Coronary artery (tissue), 2 donors: Measurements from ENCODE around the gene HBG2.

ENCODE experiments used
- DNase-seq: peaks from one replicate; pipeline ENCODE4 v3.0.0-alpha.2; 2017; ENCODE audit warnings: low spot score
- H3K27ac ChIP-seq, 2 donors: fragments of 200-600 bp; sonication (generic); one replicate each; pipeline ENCODE4 v1.5.1; 2016 to 2019
- H3K4me3 ChIP-seq: fragments of 200-600 bp; sonication (generic); 2 replicates; pipeline ENCODE4 v1.5.1; 2016; ENCODE audit warnings: mild to moderate bottlenecking, moderate library complexity
- TF ChIP-seq, protein P1 (sequence below): fragments of 200-600 bp; sonication (generic); IDR thresholded peaks from one replicate; pipeline ENCODE4 v1.5.1; 2019; ENCODE audit warnings: antibody characterized with exemption

HBG2 gene

DNA sequence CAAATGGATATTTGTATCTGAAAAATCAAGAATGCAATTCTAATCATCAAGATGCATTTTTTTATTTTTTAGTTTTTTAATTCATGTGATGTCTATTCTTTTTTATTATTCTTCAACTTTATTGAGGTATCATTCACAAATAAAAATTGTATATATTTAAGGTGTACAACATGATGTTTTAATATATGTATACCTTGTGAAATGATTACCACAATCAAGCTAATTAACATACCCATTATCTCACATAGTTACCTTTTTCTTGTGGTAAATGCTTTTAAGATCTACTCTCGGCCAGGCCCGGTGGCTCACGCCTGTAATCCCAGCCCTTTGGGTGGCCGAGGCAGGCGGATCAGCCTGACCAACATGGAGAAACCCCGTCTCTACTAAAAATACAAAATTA is 31.4 kb downstream of the HBG2 start:
- TF ChIP-seq, protein P1, sequence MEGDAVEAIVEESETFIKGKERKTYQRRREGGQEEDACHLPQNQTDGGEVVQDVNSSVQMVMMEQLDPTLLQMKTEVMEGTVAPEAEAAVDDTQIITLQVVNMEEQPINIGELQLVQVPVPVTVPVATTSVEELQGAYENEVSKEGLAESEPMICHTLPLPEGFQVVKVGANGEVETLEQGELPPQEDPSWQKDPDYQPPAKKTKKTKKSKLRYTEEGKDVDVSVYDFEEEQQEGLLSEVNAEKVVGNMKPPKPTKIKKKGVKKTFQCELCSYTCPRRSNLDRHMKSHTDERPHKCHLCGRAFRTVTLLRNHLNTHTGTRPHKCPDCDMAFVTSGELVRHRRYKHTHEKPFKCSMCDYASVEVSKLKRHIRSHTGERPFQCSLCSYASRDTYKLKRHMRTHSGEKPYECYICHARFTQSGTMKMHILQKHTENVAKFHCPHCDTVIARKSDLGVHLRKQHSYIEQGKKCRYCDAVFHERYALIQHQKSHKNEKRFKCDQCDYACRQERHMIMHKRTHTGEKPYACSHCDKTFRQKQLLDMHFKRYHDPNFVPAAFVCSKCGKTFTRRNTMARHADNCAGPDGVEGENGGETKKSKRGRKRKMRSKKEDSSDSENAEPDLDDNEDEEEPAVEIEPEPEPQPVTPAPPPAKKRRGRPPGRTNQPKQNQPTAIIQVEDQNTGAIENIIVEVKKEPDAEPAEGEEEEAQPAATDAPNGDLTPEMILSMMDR: no peak
- DNase-seq: no peak
- no peak overlapping the region for H3K27ac ChIP-seq
- H3K4me3 ChIP-seq: no peak overlapping the region

DNA sequence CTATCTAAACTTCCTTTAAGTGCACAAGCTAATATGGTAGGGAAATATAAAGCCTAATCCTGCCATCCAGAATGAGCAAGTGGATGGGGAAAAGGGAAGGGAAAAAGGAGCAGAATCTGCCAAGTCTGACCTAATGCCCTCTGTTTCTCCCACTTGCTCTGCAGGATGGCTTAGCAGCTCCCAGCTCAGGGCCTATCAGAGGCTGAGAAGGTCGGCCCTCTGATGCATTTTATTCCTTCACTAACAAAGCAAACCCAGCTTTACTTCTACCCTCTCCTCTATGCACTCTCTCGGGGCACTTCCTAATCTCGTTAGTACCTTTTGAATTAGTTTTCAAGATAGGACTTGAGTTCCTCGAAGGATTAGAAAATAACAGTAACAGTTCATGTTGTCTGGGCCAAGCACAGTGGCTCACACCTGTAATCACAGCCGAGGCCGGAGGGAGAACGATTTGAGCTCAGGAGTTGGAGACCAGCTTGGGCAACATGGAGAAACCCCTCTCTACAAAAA is 44.1 kb downstream of the HBG2 start:
- TF ChIP-seq, protein P1: no peak
- Histone ChIP-seq H3K27ac (no peak overlapping the region), H3K4me3 (no peak overlapping the region)

DNA sequence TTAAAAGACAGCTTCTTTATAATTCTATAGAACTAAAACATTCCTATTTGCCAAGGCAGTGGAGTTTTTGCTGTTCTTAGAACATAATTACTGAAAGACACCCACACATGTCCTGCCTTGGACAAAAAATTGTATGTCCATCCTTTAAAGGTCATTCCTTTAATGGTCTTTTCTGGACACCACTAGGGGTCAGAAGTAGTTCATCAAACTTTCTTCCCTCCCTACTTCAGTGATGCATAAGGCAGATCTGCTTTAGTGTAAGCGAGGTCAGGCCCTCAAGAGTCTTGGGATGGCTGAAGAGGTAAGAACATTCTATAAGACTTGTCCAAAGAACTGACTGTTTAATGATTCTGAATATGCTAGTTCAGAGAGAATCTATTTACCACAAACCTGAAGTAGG is 49.8 kb downstream of the HBG2 start:
- Histone ChIP-seq H3K4me3 (no peak overlapping the region), H3K27ac (no peak overlapping the region)
- no peak for DNase-seq
- TF ChIP-seq, protein P1: no peak

More for the DNA sequence above, 44.1 kb downstream of the HBG2 start:
- DNase-seq: no peak

DNA sequence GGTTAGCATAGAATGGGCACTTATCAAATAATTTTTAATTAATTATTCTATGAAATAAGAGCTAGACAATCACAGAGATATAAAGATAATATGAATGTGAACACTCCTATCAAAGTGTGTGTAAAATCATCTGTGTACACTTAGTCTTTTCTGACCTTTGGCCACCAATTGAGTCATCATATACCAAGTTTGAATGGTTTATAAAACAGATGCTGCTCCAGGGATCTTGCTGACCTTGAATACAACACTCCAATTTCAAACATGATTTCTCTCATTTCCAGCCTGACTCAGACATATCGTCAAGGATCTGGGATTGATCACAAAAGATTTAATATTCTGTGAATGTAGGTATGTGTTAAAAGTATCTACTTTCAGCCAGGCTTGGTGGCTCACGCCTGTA is 51.2 kb downstream of the HBG2 start:
- DNase-seq: no peak
- Histone ChIP-seq H3K4me3 (no peak overlapping the region), H3K27ac (no peak overlapping the region)
- TF ChIP-seq, protein P1: no peak
